HepG2 (cell line): ENCODE data around the gene CFAP46. TPM values are rescaled to one million over a fixed set of nuclear protein-coding genes. Genes with fewer than 3 reads are reported as not detected.

Experiments used
- ATAC-seq: fragments of 200-7000 bp; cut with Tn5 transposase; 3 replicates; pipeline ENCODE4 v1.9.1; 2020; ENCODE audit warnings: mild to moderate bottlenecking, moderate library complexity
- BruUV-seq: library from RNA; stranded (reverse); fragments of 400-500 nt; replicated peaks from 2 replicates; lab custom pipeline; 2021; lab: Mats Ljungman, UMichigan
- CTCF ChIA-PET: fragments of 300-600 bp; formaldehyde crosslinking; extraction: SDS; loops from one replicate; lab custom pipeline; 2021; ENCODE audit warnings: low total read pairs, inconsistent platforms, low intra/inter-chr PET ratio; lab: Yijun Ruan, JAX
- POLR2A ChIA-PET: fragments of 350-600 bp; sonication (Branson Sonifier 250); formaldehyde crosslinking; loops from one replicate; lab custom pipeline; 2020; ENCODE audit warnings: antibody characterized with exemption, inconsistent platforms; lab: Yijun Ruan, JAX
- DNase-seq: peaks from one replicate; pipeline ENCODE4 v3.0.0-alpha.2; 2015; ENCODE audit warnings: low spot score
- FAIRE-seq: peaks from 3 replicates; lab custom pipeline; 2011; peaks lifted over from hg19 to GRCh38; lab: Jason Lieb, UNC
- H2AFZ ChIP-seq: one replicate; pipeline ENCODE4 v1.6.1; 2011; ENCODE audit warnings: low read length, inconsistent platforms
- H3K27ac ChIP-seq: fragments of 300-600 bp; 3 replicates; pipeline ENCODE4 v1.8.0; 2011; ENCODE audit warnings: mixed run types, mild to moderate bottlenecking, mixed read lengths, low read length, inconsistent platforms; ENCODE audit not compliant: insufficient read depth; ENCODE audit errors: extremely low read length
- H3K27me3 ChIP-seq, 2 experiments: fragments of 200-600 bp in 1 of 2; 2 replicates in 1 of 2; 3 replicates in 1 of 2; pipeline versions ENCODE4 v1.6.0 to v1.8.0; 2011; ENCODE audit warnings: low read length in 2 of 2, mild to moderate bottlenecking in 2 of 2, moderate library complexity in 2 of 2, inconsistent platforms in 1 of 2; ENCODE audit not compliant: insufficient read depth in 2 of 2, control insufficient read depth in 1 of 2
- H3K36me3 ChIP-seq, 2 experiments: fragments of 200-600 bp in 1 of 2; replicated peaks in 1 of 2; 2 replicates in 1 of 2; 3 replicates in 1 of 2; pipeline versions ENCODE4 v1.5.1 to v1.8.0; 2011; ENCODE audit warnings: low read length in 2 of 2, inconsistent platforms in 1 of 2; ENCODE audit not compliant: insufficient read depth in 2 of 2, control insufficient read depth in 1 of 2
- H3K4me1 ChIP-seq: 2 replicates; pipeline ENCODE4 v1.5.1; 2012; ENCODE audit warnings: low read length, inconsistent platforms; ENCODE audit not compliant: insufficient read depth
- H3K4me2 ChIP-seq: 2 replicates; pipeline ENCODE4 v1.6.0; 2011; ENCODE audit warnings: low read depth, low read length, inconsistent platforms
- H3K4me3 ChIP-seq, 3 experiments: fragments of 200-600 bp in 1 of 3; sonication (generic), shearing (Covaris generic) in 1 of 3; replicated peaks in 1 of 3; 2 replicates each; pipeline ENCODE4 v1.5.1; 2011 to 2016; ENCODE audit warnings: low read length in 3 of 3, inconsistent platforms in 2 of 3, low read depth in 2 of 3, mild to moderate bottlenecking in 2 of 3, control low read depth in 1 of 3, mixed read lengths in 1 of 3; ENCODE audit not compliant: insufficient read depth in 1 of 3
- H3K79me2 ChIP-seq: one replicate; pipeline ENCODE4 v1.6.1; 2011; ENCODE audit warnings: low read length, inconsistent platforms; ENCODE audit not compliant: insufficient read depth
- H3K9ac ChIP-seq: 2 replicates; pipeline ENCODE4 v1.6.0; 2011; ENCODE audit warnings: mild to moderate bottlenecking, low read depth, low read length, inconsistent platforms; ENCODE audit not compliant: insufficient read depth
- H3K9me3 ChIP-seq: 2 replicates; pipeline ENCODE4 v1.5.1; 2012; ENCODE audit warnings: mild to moderate bottlenecking, low read length
- H4K20me1 ChIP-seq: 2 replicates; pipeline ENCODE4 v1.6.0; 2011; ENCODE audit warnings: inconsistent platforms, mild to moderate bottlenecking, low read length, moderate library complexity; ENCODE audit not compliant: insufficient read depth
- BHLHE40 ChIP-seq: IDR thresholded peaks from 2 replicates; pipeline ENCODE4 v1.6.1; 2011; ENCODE audit warnings: low read length, improper control_type of control experiment
- E2F2 ChIP-seq: sonication (generic); formaldehyde crosslinking; IDR thresholded peaks from 2 replicates; pipeline ENCODE4 v1.4.0; 2020; ENCODE audit warnings: missing genetic modification reagents, borderline replicate concordance
- ETS1 ChIP-seq: sonication (generic); formaldehyde crosslinking; IDR thresholded peaks from 2 replicates; pipeline ENCODE4 v1.4.0; 2020; ENCODE audit warnings: missing genetic modification reagents
- MTF2 ChIP-seq: sonication (generic); formaldehyde crosslinking; IDR thresholded peaks from 2 replicates; pipeline ENCODE4 v1.5.0; 2020; ENCODE audit warnings: missing genetic modification reagents, borderline replicate concordance
- SMAD9 ChIP-seq: sonication (generic); formaldehyde crosslinking; IDR thresholded peaks from 2 replicates; pipeline ENCODE4 v1.5.1; 2020; ENCODE audit warnings: mild to moderate bottlenecking, missing genetic modification reagents
- YY1 ChIP-seq: IDR thresholded peaks from 2 replicates; pipeline ENCODE4 v1.6.1; 2011; ENCODE audit warnings: low read length, low read depth, moderate library complexity, mild to moderate bottlenecking; ENCODE audit not compliant: insufficient read depth, insufficient replicate concordance
- ZBTB20 ChIP-seq: sonication (generic); formaldehyde crosslinking; IDR thresholded peaks from 2 replicates; pipeline ENCODE4 v1.8.1; 2023; ENCODE audit warnings: missing genetic modification reagents, low read depth, mild to moderate bottlenecking, borderline replicate concordance
- ZNF709 ChIP-seq: sonication (generic); formaldehyde crosslinking; IDR thresholded peaks from 2 replicates; pipeline ENCODE4 v1.5.0; 2020; ENCODE audit warnings: mild to moderate bottlenecking, missing genetic modification reagents
- ZNF776 ChIP-seq: sonication (generic); formaldehyde crosslinking; IDR thresholded peaks from 2 replicates; pipeline ENCODE4 v1.4.0; 2020; ENCODE audit warnings: mild to moderate bottlenecking, missing genetic modification reagents
- WGBS: methylation state at CpG from one replicate; pipeline ENCODE4 v1.1.6; 2017; ENCODE audit warnings: low lambda C conversion rate; 5-methylcytosine and 5-hydroxymethylcytosine counted together
- in situ Hi-C: cut with HindIII; loops from 2 replicates; pipeline ENCODE4 v1.10.0; 2017; ENCODE audit warnings: low pct_unique_long_range_greater_than_20kb; ENCODE audit not compliant: extremely low pct_ligation_motif_present
- intact Hi-C: fragments of 100-400 bp; cut with micrococcal nuclease; formaldehyde crosslinking; loops from one replicate; pipeline ENCODE4 v1.10.0; 2022; ENCODE audit not compliant: unreplicated experiment
- polyA plus RNA-seq, 8 experiments: library from polyadenylated mRNA; depleted of rRNA in 3 of 8; stranded (reverse) in 7 of 8; unstranded in 1 of 8; fragments of >200 nt; fragmentation: Illumina TruSeq in 4 of 8; extraction: Trizol in 4 of 8; gene quantifications; 2 replicates each; pipeline versions ENCODE4 v1.2.1 to v1.2.3, GENCODE V29; 2011 to 2016; ENCODE audit warnings: low read depth in 4 of 8, missing spikeins in 1 of 8, mixed read lengths in 1 of 8; ENCODE audit not compliant: insufficient read depth in 1 of 8
- total RNA-seq, 5 experiments: library from RNA; depleted of rRNA; stranded (reverse); fragments of >200 nt; fragmentation: Illumina TruSeq; extraction: Trizol; gene quantifications; 2 replicates each; pipeline ENCODE4 v1.2.3, GENCODE V29; 2016; ENCODE audit warnings: low read depth in 1 of 5

Gene CFAP46
- total and polyA plus RNA-seq, 2 of the 13 experiments (the other 11 are each of a cell fraction or from before 2014, with no cell fraction given), result 0.24 to 0.84 TPM

GRCh38 chr10:132816718-132817117, 125.7 kb downstream of the CFAP46 start:
- in situ Hi-C loops, result no loop called here

More at GRCh38 chr10:132816718-132817117, 125.7 kb downstream of the CFAP46 start:
- intact Hi-C loops, result no loop called here
- no peaks in the 10 kb centered on the region for H3K79me2 ChIP-seq
- WGBS, result 48% methylated on average over 12 of the region's 12 CpGs
- FAIRE-seq (no peak), DNase-seq (no peak), ATAC-seq (no peak)
- no TSS peak for BruUV-seq
- POLR2A ChIA-PET, result no interaction called here
- H3K36me3 ChIP-seq, result no peaks in the 10 kb centered on the region
- peaks cover 3% of the 10 kb centered on the region for H3K9me3 ChIP-seq
- no peaks in the 10 kb centered on the region for H3K4me1 ChIP-seq
- no peaks in the 10 kb centered on the region for H4K20me1 ChIP-seq
- no peak overlapping the region for H3K4me3 ChIP-seq
- TF ChIP-seq SMAD9 (CRISPR knock-in tag) (no peak), ETS1 (CRISPR knock-in tag) (no peak), E2F2 (CRISPR knock-in tag) (no peak), MTF2 (CRISPR knock-in tag) (no peak), ZNF709 (CRISPR knock-in tag) (no peak), YY1 (no peak), ZNF776 (CRISPR knock-in tag) (no peak), BHLHE40 (no peak), ZBTB20 (CRISPR knock-in tag) (no peak)
- H3K9ac ChIP-seq, result no peak overlapping the region
- H3K27ac ChIP-seq, result no peak overlapping the region
- peaks cover 3 to 40% of the 10 kb centered on the region in 2 experiments; a peak in 4 of 5 replicates for H3K27me3 ChIP-seq
- H2AFZ ChIP-seq, result no peak overlapping the region
- CTCF ChIA-PET, result no interaction called here
- no peak overlapping the region for H3K4me2 ChIP-seq
